ENCODE data around the gene ADAM19. TPM values are rescaled to one million over a fixed set of nuclear protein-coding genes. Genes with fewer than 3 reads are reported as not detected.

Gene ADAM19
- total RNA-seq, 4 donors from 2014 or later, result 2.4 to 25.6 (median 15.3) TPM

GRCh38 chr5:157550663-157551062 lies 24.9 kb downstream of the ADAM19 start:
- H3K9me3 ChIP-seq, result no peaks in the 10 kb centered on the region
- no peak for TF ChIP-seq CTCF (IDR thresholded peaks at IDR 0.05)
- no peak for TF ChIP-seq POLR2A (IDR thresholded peaks at IDR 0.05)
- H3K4me1 ChIP-seq, result peaks cover 6 to 10% of the 10 kb centered on the region in 2 donors
- H3K36me3 ChIP-seq, result no peaks in the 10 kb centered on the region
- DNase-seq, result no peak
- no peak overlapping the region for H3K4me3 ChIP-seq
- no peak overlapping the region for H3K27ac ChIP-seq
- no peaks in the 10 kb centered on the region for H3K27me3 ChIP-seq
- intact Hi-C loops (cut with DNase I; ENCODE audit: low total_unique reads), result no loop called here

GRCh38 chr5:157549954-157550549 lies 25.5 kb downstream of the ADAM19 start:
- intact Hi-C loops (cut with DNase I; ENCODE audit: low total_unique reads), result no loop called here
- Histone ChIP-seq H3K27ac (no peak overlapping the region), H3K36me3 (no peaks in the 10 kb centered on the region), H3K27me3 (no peaks in the 10 kb centered on the region), H3K4me3 (no peak overlapping the region), H3K9me3 (no peaks in the 10 kb centered on the region), H3K4me1 (peaks cover 6 to 10% of the 10 kb centered on the region in 2 donors)
- no peak for TF ChIP-seq POLR2A (IDR thresholded peaks at IDR 0.05)
- TF ChIP-seq CTCF (IDR thresholded peaks at IDR 0.05), result no peak
- DNase-seq, result no peak

- Histone ChIP-seq H3K27ac (peak overlapping the region in 1 of 2 donors; percentile 23), H3K9me3 (no peaks in the 10 kb centered on the region), H3K27me3 (no peaks in the 10 kb centered on the region), H3K4me3 (no peak overlapping the region), H3K36me3 (no peaks in the 10 kb centered on the region), H3K4me1 (peaks cover 3 to 4% of the 10 kb centered on the region in 2 donors)
- no peak for DNase-seq
- intact Hi-C loops (cut with DNase I; ENCODE audit: low total_unique reads), result no loop called here
- TF ChIP-seq CTCF (IDR thresholded peaks at IDR 0.05), result no peak
- TF ChIP-seq POLR2A (IDR thresholded peaks at IDR 0.05), result no peak
Observed at GRCh38 chr5:157549283-157549629, 26.3 kb downstream of the ADAM19 start.

- TF ChIP-seq POLR2A (IDR thresholded peaks at IDR 0.05), result no peak
- no peak for TF ChIP-seq CTCF (IDR thresholded peaks at IDR 0.05)
- no peak overlapping the region for H3K4me3 ChIP-seq
- no peaks in the 10 kb centered on the region for H3K27me3 ChIP-seq
- no peak for DNase-seq
- H3K36me3 ChIP-seq, result no peaks in the 10 kb centered on the region
- H3K9me3 ChIP-seq, result no peaks in the 10 kb centered on the region
- H3K27ac ChIP-seq, result peak overlapping the region; percentile 23 to 34
- intact Hi-C loops (cut with DNase I; ENCODE audit: low total_unique reads), result no loop called here
- H3K4me1 ChIP-seq, result no peaks in the 10 kb centered on the region
Observed at GRCh38 chr5:157548513-157549282, 26.9 kb downstream of the ADAM19 start.

GRCh38 chr5:157547941-157548512 lies 27.5 kb downstream of the ADAM19 start:
- H3K9me3 ChIP-seq, result no peaks in the 10 kb centered on the region
- intact Hi-C loops (cut with DNase I; ENCODE audit: low total_unique reads), result no loop called here
- peak overlapping the region in 1 of 2 donors; percentile 34 for H3K27ac ChIP-seq
- H3K4me3 ChIP-seq, result no peak overlapping the region
- no peaks in the 10 kb centered on the region for H3K36me3 ChIP-seq
- TF ChIP-seq CTCF (IDR thresholded peaks at IDR 0.05) (no peak), POLR2A (IDR thresholded peaks at IDR 0.05) (no peak)
- no peaks in the 10 kb centered on the region for H3K4me1 ChIP-seq
- no peaks in the 10 kb centered on the region for H3K27me3 ChIP-seq
- no peak for DNase-seq

All from uterus (tissue), 4 donors.